ENCODE results near the gene INO80D.

DNA sequence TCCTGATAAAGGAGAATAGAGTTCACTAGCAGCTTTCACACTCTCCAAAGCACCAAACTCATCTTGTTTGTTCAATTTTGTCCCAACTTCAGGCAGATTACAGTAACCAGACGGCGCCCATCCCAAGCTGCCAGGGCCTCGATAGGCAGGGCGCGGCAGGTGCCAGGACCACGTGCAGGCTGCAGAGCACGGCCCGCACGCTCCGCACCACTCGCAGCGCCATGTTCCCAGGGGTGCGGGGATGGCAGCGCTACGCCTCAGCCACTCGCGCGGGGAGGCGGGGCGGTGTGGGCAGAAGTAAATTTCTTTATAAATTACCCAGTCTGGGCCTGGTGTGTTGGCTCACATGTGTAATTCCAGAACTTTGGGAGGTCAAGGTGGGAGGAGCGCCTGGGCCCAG is 30.3 kb upstream of the INO80D start:
- TF ChIP-seq POLR2A (IDR thresholded peaks at IDR 0.05), result no peak
- TF ChIP-seq CTCF (IDR thresholded peaks at IDR 0.05), result no peak
